ENCODE results near the gene GLIS1. TPM values are rescaled to one million over a fixed set of nuclear protein-coding genes. Genes with fewer than 3 reads are reported as not detected.
A peak's percentile ranks its signal among the peaks of the same experiment; 100 is the strongest.

Gene GLIS1
- total RNA-seq, 2 donors from 2014 or later, result 0.37 to 0.44 TPM

GRCh38 chr1:53615101-53615500, 123.9 kb downstream of the GLIS1 start:
- no peak for DNase-seq

GRCh38 chr1:53614231-53615021, 124.5 kb downstream of the GLIS1 start:
- DNase-seq (no peak), ATAC-seq (no peak)
- intact Hi-C loops (cut with DNase I), result no loop called here

More at GRCh38 chr1:53615101-53615500, 123.9 kb downstream of the GLIS1 start:
- no peak for ATAC-seq
- intact Hi-C loops (cut with DNase I), result no loop called here

GRCh38 chr1:53608676-53609075, 130.3 kb downstream of the GLIS1 start:
- intact Hi-C loops (cut with DNase I), result no loop called here
- ATAC-seq (no peak), DNase-seq (no peak)

GRCh38 chr1:53608071-53608470, 130.9 kb downstream of the GLIS1 start:
- ATAC-seq (no peak), DNase-seq (no peak)
- intact Hi-C loops (cut with DNase I), result no loop called here

GRCh38 chr1:53606651-53607051, 132.3 kb downstream of the GLIS1 start:
- ATAC-seq (no peak), DNase-seq (no peak)
- intact Hi-C loops (cut with DNase I), result no loop called here

GRCh38 chr1:53606197-53606596, 132.8 kb downstream of the GLIS1 start:
- intact Hi-C loops (cut with DNase I), result no loop called here
- no peak for DNase-seq
- no peak for ATAC-seq

GRCh38 chr1:53605181-53605580, 133.8 kb downstream of the GLIS1 start:
- DNase-seq, result no peak

GRCh38 chr1:53604291-53604919, 134.6 kb downstream of the GLIS1 start:
- intact Hi-C loops (cut with DNase I), result no loop called here
- no peak for ATAC-seq
- DNase-seq, result no peak

More at GRCh38 chr1:53605181-53605580, 133.8 kb downstream of the GLIS1 start:
- intact Hi-C loops (cut with DNase I), result no loop called here
- no peak for ATAC-seq

- ATAC-seq (no peak), DNase-seq (no peak)
- intact Hi-C loops (cut with DNase I), result no loop called here
Measured at GRCh38 chr1:53603431-53603830, 135.5 kb downstream of the GLIS1 start.

- no peak for ATAC-seq
- intact Hi-C loops (cut with DNase I), result no loop called here
- no peak for DNase-seq
Measured at GRCh38 chr1:53601867-53602775, 136.8 kb downstream of the GLIS1 start.

GRCh38 chr1:53601031-53601745, 137.8 kb downstream of the GLIS1 start:
- intact Hi-C loops (cut with DNase I), result no loop called here
- no peak for ATAC-seq
- DNase-seq, result no peak

- intact Hi-C loops (cut with DNase I), result no loop called here
- peak in 1 of 2 donors; percentile 50 for ATAC-seq
- no peak for DNase-seq
Measured at GRCh38 chr1:53600561-53600960, 138.4 kb downstream of the GLIS1 start.

- ATAC-seq, result no peak
- no peak for DNase-seq
Measured at GRCh38 chr1:53600001-53600400, 139.0 kb downstream of the GLIS1 start.

GRCh38 chr1:53599481-53599880, 139.5 kb downstream of the GLIS1 start:
- DNase-seq (no peak), ATAC-seq (no peak)
- intact Hi-C loops (cut with DNase I), result no loop called here

More at GRCh38 chr1:53600001-53600400, 139.0 kb downstream of the GLIS1 start:
- intact Hi-C loops (cut with DNase I), result no loop called here

GRCh38 chr1:53598966-53599365, 140.0 kb downstream of the GLIS1 start:
- intact Hi-C loops (cut with DNase I), result no loop called here
- no peak for DNase-seq
- no peak for ATAC-seq

- intact Hi-C loops (cut with DNase I), result no loop called here
- no peak for ATAC-seq
- DNase-seq, result no peak
Measured at GRCh38 chr1:53595906-53596305, 143.1 kb downstream of the GLIS1 start.

- ATAC-seq (no peak), DNase-seq (no peak)
- intact Hi-C loops (cut with DNase I), result no loop called here
Measured at GRCh38 chr1:53594391-53595180, 144.4 kb downstream of the GLIS1 start.

GRCh38 chr1:53593758-53594380, 145.1 kb downstream of the GLIS1 start:
- intact Hi-C loops (cut with DNase I), result no loop called here
- ATAC-seq, result no peak
- DNase-seq, result no peak
